WERI-Rb-1 (cell line): Measurements from ENCODE around the gene NUDT16L1.
A peak's percentile ranks its signal among the peaks of the same experiment; 100 is the strongest.

ENCODE experiments used
- DNase-seq: peaks from one replicate; pipeline ENCODE4 v3.0.0-alpha.2; 2020
- H3K27ac ChIP-seq: fragments of 250-450 bp; sonication (Bioruptor Pico); 2 replicates; pipeline ENCODE4 v1.5.1; 2020; ENCODE audit warnings: mild to moderate bottlenecking, moderate library complexity
- H3K27me3 ChIP-seq: fragments of 250-450 bp; sonication (Bioruptor Pico); 2 replicates; pipeline ENCODE4 v1.5.1; 2021; ENCODE audit warnings: mild to moderate bottlenecking, low read depth, moderate library complexity; ENCODE audit not compliant: insufficient read depth, severe bottlenecking
- H3K36me3 ChIP-seq: fragments of 250-450 bp; sonication (Bioruptor Pico); 2 replicates; pipeline ENCODE4 v1.5.1; 2020; ENCODE audit warnings: mild to moderate bottlenecking, moderate library complexity
- H3K4me3 ChIP-seq: 2 replicates; pipeline ENCODE4 v1.5.1; 2011; ENCODE audit warnings: low read depth, mild to moderate bottlenecking, control low read depth, low read length
- H3K9me3 ChIP-seq: fragments of 250-450 bp; sonication (Bioruptor Pico); 2 replicates; pipeline ENCODE4 v1.5.1; 2021; ENCODE audit warnings: mild to moderate bottlenecking, moderate library complexity; ENCODE audit not compliant: severe bottlenecking
- TF ChIP-seq, protein P1 (sequence below): IDR thresholded peaks from 2 replicates; pipeline ENCODE4 v1.5.1; 2011; ENCODE audit warnings: low read depth, mild to moderate bottlenecking, control low read depth, inconsistent platforms, low read length

Gene NUDT16L1

DNA sequence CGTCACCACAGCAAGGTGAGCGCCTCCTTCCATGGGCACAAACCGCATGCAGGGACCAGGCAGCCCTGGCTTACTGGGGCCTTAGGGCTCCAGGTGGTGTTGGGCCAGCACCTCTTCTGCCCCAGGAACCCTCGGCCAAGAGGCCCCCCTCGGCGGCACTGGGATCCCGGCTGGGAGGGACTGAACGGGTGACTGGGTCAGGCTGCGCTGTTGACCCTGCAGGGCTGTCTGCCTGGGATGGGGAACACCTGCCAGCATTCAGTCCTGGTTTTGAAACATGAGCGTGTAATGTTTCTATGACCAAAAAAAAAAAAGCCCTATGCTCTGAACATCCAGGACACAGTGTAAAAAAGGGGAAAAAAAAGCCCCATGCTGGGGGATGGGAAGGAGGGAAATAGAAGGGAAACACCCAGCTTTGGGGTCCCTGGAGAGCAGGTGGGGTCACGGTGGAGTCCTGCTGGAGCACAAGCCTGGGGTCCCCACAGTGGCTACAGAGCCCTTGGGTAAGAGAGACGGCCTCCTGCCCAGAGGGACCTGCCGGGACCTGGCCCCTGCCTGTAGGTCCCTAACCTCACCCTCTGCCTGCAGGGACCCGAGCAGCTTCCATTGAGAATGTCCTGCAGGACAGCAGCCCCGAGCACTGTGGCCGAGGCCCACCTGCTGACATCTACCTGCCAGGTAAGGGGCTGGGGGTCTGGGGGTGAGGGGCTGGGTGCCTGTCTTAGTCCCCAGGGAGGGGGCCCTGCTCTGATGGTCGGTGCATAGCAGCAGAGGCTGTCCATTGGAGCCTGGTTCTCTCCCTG is 9.9 kb upstream of the NUDT16L1 start:
- DNase-seq = no peak
- TF ChIP-seq, protein P1, sequence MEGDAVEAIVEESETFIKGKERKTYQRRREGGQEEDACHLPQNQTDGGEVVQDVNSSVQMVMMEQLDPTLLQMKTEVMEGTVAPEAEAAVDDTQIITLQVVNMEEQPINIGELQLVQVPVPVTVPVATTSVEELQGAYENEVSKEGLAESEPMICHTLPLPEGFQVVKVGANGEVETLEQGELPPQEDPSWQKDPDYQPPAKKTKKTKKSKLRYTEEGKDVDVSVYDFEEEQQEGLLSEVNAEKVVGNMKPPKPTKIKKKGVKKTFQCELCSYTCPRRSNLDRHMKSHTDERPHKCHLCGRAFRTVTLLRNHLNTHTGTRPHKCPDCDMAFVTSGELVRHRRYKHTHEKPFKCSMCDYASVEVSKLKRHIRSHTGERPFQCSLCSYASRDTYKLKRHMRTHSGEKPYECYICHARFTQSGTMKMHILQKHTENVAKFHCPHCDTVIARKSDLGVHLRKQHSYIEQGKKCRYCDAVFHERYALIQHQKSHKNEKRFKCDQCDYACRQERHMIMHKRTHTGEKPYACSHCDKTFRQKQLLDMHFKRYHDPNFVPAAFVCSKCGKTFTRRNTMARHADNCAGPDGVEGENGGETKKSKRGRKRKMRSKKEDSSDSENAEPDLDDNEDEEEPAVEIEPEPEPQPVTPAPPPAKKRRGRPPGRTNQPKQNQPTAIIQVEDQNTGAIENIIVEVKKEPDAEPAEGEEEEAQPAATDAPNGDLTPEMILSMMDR = no peak
- Histone ChIP-seq H3K27ac (peak overlapping the region; percentile 34), H3K9me3 (no peaks in the 10 kb centered on the region), H3K4me3 (no peak overlapping the region), H3K36me3 (peaks cover 24% of the 10 kb centered on the region), H3K27me3 (no peaks in the 10 kb centered on the region)

DNA sequence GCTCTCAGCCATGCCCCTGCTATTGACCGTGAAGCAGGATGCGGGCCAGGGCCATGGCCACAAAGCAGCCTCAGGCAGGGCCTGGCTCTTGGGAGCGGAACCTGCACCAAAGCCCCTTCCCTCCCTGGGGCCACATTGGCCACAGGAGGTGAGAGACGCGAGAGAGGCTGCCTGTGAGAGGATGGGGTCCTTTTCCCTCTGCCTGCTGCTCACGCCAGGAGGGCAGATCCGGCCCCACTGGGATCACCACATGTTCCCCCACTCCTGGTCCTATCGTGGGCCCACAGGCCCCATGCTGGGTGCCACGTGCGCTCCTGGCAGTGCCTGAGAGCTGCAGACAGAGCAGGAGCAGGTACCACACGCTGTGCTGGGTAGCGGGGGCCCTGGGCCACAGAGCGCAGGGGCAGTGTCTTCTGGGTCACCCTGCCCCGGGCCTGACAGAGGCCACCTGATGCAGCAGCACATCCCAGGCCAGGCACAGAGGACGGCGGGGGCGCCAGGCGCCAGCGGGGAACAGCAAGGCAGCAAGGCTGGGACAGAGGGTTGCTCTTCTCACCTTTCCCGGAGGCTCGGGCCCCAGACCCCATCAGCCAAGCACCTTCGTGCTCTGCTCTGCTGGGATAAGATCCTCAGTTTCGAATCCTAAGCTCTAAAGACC is 9.2 kb upstream of the NUDT16L1 start:
- Histone ChIP-seq H3K36me3 (peaks cover 24% of the 10 kb centered on the region), H3K4me3 (no peak overlapping the region), H3K27me3 (no peaks in the 10 kb centered on the region), H3K27ac (no peak overlapping the region), H3K9me3 (no peaks in the 10 kb centered on the region)
- TF ChIP-seq, protein P1 = no peak
- no peak for DNase-seq

DNA sequence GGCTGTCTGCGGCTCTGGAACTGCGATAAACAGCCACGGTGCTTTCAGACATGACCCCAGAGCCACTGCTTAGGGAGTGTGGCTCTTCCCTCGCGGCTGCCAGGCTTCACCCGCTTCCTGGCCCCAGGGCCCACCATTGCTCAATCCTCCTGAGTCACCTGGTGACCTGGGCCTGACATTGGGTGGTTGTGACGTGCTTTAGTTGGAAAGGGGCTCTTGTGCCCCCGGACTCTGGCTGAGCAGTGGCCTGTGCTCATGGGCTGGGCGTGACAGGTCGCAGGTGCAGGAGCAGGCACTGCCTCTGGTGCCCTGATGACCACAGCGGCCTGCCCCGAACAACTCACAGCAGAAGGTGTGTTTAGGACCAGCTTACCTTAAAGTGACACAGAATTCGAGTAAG is 8.6 kb upstream of the NUDT16L1 start:
- H3K27me3 ChIP-seq = no peaks in the 10 kb centered on the region
- TF ChIP-seq, protein P1 = no peak
- no peak overlapping the region for H3K27ac ChIP-seq
- DNase-seq = no peak
- peaks cover 26% of the 10 kb centered on the region for H3K36me3 ChIP-seq
- H3K9me3 ChIP-seq = no peaks in the 10 kb centered on the region
- H3K4me3 ChIP-seq = no peak overlapping the region

DNA sequence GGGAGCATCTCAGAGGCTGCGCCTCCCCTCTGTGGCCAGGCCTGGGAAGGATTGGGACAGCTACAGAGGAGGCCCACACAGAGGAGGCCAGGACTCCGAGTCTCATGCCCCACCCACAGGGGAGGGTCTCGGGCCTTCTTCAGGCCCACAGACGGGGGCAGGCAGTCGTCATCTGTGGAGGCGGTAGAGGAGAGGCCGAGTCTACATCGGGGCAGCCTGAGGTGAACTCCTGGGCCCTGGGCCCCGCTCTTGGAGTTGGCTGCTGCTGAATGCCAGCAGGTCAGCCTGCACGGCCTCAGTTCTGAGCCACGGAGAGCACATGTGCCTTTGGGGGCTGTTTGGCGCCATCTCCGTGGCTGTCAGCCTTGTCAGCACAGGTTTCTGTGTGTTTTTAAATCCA is 8.1 kb upstream of the NUDT16L1 start:
- peaks cover 26% of the 10 kb centered on the region for H3K36me3 ChIP-seq
- no peak for DNase-seq
- H3K27ac ChIP-seq = no peak overlapping the region
- no peak overlapping the region for H3K4me3 ChIP-seq
- H3K9me3 ChIP-seq = no peaks in the 10 kb centered on the region
- no peaks in the 10 kb centered on the region for H3K27me3 ChIP-seq
- TF ChIP-seq, protein P1 = no peak

DNA sequence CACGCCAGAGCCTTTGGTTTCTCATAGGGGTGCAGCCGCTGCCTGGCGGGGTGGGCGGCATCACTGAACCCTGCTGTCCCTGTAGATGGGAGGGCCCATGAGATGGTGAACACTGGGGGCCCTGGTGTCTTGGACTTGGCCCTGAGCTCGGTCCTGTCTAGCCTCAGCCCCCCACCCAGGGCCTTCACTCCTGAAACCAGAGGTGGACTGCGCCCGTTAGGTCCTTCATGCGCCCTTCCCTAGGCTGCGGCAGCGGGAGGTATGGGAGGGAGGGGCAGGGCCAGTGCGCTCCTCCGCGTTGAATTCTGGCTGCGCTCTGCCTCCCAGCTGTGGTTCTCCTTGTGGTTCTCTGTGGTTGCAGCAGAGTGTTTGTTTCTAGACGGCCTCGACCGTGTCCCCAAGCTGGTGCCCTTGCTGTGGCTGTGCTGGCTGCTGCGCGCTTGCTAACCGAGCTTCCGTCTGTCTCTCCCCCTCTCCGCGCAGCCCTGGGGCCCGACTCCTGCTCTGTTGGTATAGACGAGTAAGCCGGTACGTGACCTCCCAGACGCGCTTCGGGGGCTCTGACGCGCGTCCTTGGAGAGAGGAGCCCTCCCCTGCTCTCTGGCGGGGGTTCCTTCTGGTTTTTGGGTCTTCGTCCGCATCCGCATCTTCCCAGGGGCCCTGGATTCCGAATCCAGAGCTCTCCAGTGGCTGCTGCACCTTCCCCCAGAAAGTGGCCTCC is 7.4 kb upstream of the NUDT16L1 start:
- no peak for DNase-seq
- TF ChIP-seq, protein P1 = no peak
- no peaks in the 10 kb centered on the region for H3K9me3 ChIP-seq
- peaks cover 26% of the 10 kb centered on the region for H3K36me3 ChIP-seq
- no peaks in the 10 kb centered on the region for H3K27me3 ChIP-seq
- no peak overlapping the region for H3K27ac ChIP-seq
- no peak overlapping the region for H3K4me3 ChIP-seq
